Medulla oblongata (tissue), 1 donor: ENCODE measurements around the gene LST1.

Source experiments
- DNase-seq: peaks from one replicate; pipeline ENCODE4 v3.0.0-alpha.2; 2015; ENCODE audit errors: extremely low spot score

Gene LST1

GRCh38 chr6:31586008-31586407, at the start of gene LST1:
TSS of gene LST1 (plus strand) at chr6:31586277. CDS start at chr6:31587300, 1,023 bp downstream.
- DNase-seq: peak; percentile 77

DNA sequence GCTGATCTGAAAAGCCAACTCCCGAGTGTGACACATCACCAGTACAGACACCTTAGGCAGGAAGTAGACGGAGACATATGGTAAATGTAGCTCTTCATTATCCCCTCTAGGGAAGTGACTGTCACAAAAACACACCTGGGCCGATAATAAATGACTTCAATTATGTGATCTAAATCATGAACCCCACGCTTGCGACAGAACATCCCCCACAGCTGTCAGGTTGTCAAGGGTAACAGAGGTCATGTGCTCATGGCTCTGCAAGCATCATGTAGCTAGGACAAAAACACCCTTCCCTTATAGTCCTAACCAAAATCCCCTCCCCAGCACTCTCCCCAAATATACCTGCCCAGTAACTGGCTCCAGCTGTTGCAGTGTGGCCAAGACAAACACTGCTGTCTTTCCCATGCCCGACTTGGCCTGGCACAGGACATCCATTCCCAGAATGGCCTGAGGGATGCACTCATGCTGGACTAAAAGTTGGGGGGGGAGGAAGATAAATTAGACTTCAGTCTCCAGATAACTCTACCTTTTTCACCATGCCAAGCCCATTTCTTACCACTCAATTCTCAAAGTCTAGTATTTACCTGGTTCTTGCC, 47.2 kb upstream of the LST1 start:
- DNase-seq: no peak

DNA sequence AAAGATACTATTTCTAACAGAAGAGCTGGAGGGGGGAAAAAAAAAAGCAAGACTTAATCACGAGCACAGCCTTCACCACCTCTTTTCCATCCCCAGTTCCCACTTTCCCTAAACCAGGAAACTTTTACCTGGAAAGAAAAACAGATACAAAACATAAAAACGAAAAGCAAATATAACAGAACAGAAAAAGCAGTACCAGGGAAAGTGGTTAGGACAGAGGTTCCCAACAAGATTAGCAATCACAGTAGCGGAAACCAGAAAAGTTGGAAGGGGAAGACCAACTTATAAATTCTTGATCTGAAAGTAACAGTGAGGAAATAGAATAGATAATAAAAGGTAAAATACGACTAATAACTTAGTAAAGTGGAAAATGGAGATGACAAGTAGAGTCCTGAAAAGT, 45.4 kb upstream of the LST1 start:
- DNase-seq: no peak

DNA sequence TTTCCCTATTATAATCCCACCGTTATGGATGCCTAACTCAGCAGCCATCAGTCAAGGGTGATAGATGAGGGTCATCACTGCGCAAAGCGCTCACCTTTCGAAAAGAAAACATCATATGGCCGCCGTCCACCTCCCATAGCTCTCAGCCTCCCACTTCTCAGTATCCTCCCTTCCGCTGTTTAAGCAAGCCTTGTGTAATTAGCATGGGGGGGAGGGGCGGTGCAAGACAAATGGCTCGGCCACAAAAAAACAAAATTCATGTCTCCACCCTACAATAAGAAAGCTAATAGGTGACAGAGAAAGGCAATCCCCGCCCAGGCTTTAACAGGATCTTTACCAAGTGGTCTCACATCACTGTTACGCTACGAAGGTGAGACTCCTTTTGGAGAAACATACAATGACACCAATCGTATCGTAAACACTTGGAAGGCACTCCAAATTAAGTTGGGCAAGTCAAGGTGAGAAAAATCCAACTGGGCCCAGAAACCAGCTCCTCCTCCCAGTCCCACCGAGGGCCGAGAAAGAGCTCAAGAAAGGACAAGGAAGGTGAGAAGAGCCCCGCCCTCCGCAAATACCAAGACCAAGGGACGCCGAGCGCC, 44.9 kb upstream of the LST1 start:
- DNase-seq: peak; percentile 42

- peak; percentile 99 for DNase-seq
Measured at GRCh38 chr6:31541658-31542521, 44.2 kb upstream of the LST1 start, which contains the start of gene DDX39B. TSS of gene DDX39B (minus strand) at chr6:31542003. CDS start at chr6:31540532, 1,471 bp downstream.

DNA sequence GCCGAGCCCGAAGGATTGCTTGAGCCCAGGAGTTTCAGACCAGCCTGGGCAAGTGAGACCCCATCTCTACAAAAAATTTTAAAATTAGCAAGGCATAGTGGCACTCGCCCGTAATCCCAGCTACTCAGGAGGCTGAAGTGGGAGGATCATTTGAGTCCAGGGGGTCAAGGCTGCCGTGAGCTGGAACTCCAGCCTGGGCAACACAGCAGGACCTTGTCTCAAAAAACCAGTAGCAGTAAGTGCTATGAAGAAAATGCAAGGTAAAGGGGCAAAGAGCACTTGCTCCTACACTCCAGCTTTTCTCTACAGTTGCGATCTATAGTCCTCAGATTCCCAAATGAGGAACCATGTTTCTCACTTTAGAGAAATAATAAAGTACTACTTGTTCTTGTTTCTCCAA, 42.4 kb upstream of the LST1 start:
- DNase-seq: no peak

GRCh38 chr6:31544676-31545075, 41.4 kb upstream of the LST1 start:
- DNase-seq: no peak

DNA sequence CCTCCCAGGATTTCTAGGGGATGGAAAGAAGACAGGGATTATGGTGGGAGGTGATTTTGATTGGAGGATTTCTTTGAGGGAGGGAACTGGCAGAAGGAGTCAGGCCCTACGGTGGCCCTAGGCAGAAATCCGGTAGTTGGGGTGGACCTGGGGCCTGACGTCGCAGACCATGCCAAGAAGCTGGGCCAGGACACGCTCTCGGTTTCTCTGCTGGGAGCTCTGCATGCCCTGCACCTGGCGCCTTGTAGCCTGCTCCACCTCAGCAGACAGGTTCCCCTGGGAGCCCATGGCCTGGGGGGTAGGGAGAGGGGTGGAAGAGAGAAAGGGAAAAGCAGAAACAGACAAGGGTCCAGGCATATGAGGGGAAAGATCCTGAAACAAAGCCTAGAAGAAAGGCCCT, 40.8 kb upstream of the LST1 start:
- no peak for DNase-seq

DNA sequence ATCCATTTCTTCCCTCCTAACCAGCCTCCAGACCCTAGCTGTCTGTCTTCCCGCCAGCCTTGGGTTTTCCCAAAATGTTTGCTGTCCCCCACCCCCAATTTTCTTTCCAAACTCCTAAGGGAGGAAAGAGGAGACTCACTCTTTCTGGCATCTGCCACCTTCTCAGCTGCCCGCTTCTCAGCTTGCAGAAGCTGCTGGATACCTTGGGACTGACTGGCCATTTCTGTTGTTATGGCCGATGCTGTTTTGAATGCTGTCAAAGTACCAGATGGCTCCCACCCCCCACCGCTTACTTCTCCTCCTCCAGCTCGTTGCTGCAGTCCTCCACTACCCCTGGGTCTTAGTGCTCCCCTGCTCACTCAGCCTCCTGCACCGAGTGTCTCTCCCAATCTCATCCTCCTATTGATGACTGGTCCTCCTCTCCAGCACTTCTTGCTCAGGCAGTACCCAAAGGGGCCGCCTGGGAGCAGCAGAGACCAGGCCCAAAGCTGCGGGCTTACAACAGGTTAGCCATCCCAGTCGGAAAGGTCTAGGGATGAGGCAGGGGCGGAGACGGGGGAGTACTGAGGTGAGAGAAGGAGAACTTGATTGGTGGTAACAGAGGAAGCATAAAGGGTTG, 39.6 kb upstream of the LST1 start, which contains the start of gene ATP6V1G2:
Gene ATP6V1G2 (minus strand): TSS at position 270 of the 619 bp plus-strand sequence. CDS start 49 bp downstream, at position 221.
- DNase-seq: peak; percentile 96

- peak; percentile 98 for DNase-seq
Measured at GRCh38 chr6:31546958-31547726, 38.9 kb upstream of the LST1 start, which contains the start of gene NFKBIL1. TSS of gene NFKBIL1 (plus strand) at chr6:31547608. CDS start at chr6:31547695, 87 bp downstream.

DNA sequence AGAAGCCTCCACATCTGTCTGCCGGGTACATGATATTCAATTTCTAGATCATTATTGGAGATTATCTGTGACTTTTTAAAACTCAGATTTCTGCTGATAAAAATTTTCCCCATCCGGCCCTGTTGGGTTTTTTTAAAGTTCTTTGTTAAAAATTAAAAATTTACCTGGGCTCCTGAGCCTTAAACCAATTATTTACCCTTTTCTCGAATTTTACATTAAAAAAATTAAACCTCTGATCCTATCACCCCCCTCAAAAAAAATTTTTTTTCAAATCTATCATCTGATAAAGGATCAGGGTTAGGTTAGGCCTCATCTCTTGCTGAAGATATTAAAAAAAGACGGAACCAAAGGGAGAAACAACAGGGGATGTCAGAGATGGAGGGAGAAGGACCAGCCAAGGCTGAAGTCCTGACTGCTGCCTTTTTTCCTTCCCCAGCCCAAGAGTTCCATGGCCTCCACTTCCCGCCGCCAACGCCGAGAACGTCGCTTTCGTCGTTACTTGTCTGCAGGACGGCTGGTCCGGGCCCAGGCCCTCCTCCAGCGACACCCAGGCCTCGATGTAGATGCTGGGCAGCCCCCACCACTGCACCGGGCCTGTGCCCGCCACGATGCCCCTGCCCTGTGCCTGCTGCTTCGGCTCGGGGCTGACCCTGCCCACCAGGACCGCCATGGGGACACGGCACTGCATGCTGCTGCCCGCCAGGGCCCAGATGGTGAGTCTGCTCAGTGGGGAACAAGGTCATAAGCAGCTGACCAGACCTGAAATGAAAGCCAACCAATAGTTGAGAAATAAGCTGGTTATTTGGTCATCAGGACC, 38.1 kb upstream of the LST1 start:
- no peak for DNase-seq

DNA sequence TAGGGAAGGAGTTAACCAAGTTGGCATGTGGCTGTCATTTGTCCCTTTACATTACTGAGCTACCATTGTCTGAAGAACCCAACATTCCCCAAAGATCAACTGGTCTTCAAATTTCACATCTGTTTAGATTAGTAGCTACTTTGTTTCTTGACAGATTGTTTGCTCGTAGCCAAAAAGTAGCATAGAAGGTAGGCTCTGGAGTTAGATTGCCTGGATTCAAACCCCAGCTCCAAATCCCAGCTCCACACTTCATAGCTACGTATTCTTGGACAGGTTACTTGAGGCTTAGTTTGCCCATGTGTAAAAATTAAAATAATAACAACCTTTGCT, 37.6 kb upstream of the LST1 start:
- no peak for DNase-seq

DNA sequence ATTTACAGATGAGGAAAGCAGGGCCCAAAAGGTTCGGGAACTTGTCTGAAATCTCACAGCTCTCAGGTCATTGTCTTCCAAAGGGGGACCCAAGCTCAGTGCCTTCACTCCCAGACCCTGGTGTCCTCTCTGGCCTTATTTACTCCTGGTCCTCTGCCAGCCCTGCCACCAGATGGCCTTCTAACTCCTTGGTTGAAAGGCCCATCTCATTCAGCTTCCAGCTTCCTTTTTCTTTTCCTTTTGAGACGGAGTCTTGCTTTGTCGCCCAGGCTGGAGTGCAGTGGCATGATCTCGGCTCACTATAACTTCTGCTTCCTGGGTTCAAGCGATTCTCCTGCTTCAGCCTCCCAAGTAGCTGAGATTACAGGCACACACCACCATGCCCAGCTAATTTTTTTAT, 34.7 kb upstream of the LST1 start:
- peak; percentile 71 for DNase-seq

GRCh38 chr6:31556307-31556706, 29.8 kb upstream of the LST1 start:
- no peak for DNase-seq

GRCh38 chr6:31557443-31558317, 28.4 kb upstream of the LST1 start:
- no peak for DNase-seq

DNA sequence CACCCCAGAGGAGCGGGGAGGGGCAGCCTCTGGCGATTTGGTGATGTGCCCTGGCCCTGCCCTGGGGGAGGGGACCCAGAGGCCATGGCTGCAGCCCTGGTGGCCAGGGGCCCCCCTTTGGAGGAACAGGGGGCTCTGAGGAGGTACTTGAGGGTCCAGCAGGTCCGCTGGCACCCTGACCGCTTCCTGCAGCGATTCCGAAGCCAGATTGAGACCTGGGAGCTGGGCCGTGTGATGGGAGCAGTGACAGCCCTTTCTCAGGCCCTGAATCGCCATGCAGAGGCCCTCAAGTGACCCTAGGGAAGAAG, 27.8 kb upstream of the LST1 start:
- DNase-seq: no peak

DNA sequence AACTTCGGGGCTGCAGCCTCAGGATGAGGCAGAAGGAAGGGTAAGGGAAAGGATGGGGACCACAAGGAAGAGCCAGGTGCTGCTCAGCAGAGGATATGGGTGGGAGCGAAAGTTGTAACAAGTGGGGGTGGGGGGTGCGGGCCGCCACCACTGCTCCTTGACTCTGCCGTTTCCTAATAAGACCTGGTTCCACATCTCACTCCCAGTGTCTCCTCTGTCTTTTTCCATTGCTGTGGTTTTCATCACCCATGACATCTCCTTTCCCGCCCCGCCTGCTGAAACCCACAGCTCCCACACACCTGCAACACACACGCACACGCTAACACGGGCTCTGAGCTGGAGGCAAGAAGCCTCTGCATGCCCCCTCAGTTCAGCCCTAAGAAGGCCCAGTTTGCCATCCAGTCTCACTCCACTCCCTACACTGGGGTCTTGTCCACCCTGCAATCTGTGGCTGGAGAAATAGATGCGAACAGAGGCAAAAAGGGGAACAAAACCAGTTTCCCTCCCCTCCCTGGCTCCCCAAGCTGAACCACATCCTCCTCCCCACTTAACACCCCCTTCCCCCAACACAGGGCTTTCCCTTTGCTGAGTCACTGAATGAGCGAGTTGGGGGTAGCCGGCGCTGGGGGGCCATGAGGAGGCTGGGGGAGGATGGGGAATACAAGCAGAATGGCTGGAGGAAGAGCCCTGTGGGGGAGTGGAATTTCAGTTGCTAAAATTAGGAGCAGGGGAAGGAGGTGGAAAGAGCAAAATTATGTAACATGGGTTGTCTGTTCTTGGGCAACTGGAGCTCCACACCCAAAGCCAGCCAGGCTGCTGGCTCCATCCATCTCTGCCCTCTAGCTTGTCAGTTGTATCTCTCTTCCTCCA, 27.2 kb upstream of the LST1 start:
- DNase-seq: peak; percentile 71

- no peak for DNase-seq
Measured at GRCh38 chr6:31559606-31559957, 26.5 kb upstream of the LST1 start.
